Body of pancreas (tissue), 4 donors: Measurements from ENCODE around the gene EPS15. TPM values are rescaled to one million over a fixed set of nuclear protein-coding genes. Genes with fewer than 3 reads are reported as not detected.
A peak's percentile ranks its signal among the peaks of the same experiment; 100 is the strongest.

Experiments
- ATAC-seq: fragments of 150-250 bp; one replicate; pipeline ENCODE4 v1.9.1; 2016
- DNase-seq, 4 donors: peaks; one replicate each; pipeline ENCODE4 v3.0.0-alpha.2; 2019
- H3K27ac ChIP-seq, 4 donors: fragments of 200-600 bp; sonication (generic); 1 replicate in 3 of 4; 2 replicates in 1 of 4; pipeline versions ENCODE4 v1.5.1 to v1.6.1; 2016 to 2019; ENCODE audit warnings: mild to moderate bottlenecking in 1 of 4, mixed read lengths in 1 of 4, moderate library complexity in 1 of 4
- H3K27me3 ChIP-seq, 2 donors: fragments of 200-600 bp; sonication (generic); one replicate each; pipeline ENCODE4 v1.6.0; 2016; ENCODE audit warnings: mild to moderate bottlenecking in 1 of 2
- H3K36me3 ChIP-seq, 2 donors: fragments of 200-600 bp; sonication (generic); replicated peaks in 1 of 2; 2 replicates each; pipeline ENCODE4 v1.5.1; 2016; ENCODE audit warnings: low read depth in 2 of 2; ENCODE audit not compliant: insufficient read depth in 1 of 2
- H3K4me1 ChIP-seq: fragments of 200-600 bp; sonication (generic); one replicate; pipeline ENCODE4 v1.6.0; 2016
- H3K4me3 ChIP-seq, 2 donors: fragments of 200-600 bp; sonication (generic); 1 replicate in 1 of 2; 2 replicates in 1 of 2; pipeline ENCODE4 v1.5.1; 2016 to 2019
- H3K9me3 ChIP-seq, 3 donors: fragments of 200-600 bp; sonication (generic); 1 replicate in 2 of 3; 2 replicates in 1 of 3; pipeline ENCODE4 v1.5.1; 2016
- POLR2A ChIP-seq, 3 donors: fragments of 450-650 bp; IDR thresholded peaks; one replicate each; pipeline ENCODE4 v1.6.1; 2016; ENCODE audit warnings: antibody characterized with exemption in 3 of 3, mild to moderate bottlenecking in 2 of 3
- WGBS, 2 donors: methylation state at CpG; one replicate each; pipeline ENCODE4 v1.1.5; 2017; 5-methylcytosine and 5-hydroxymethylcytosine counted together
- intact Hi-C: fragments of 100-400 bp; cut with DNase I; formaldehyde crosslinking; loops from one replicate; pipeline ENCODE4 v1.15.1; 2023
- total RNA-seq, 2 donors: library from RNA; depleted of rRNA; stranded (reverse); fragments of >200 nt; gene quantifications; one replicate each; pipeline ENCODE4 v1.1.0, GENCODE V29; 2016
- TF ChIP-seq, protein P1 (sequence below), 7 experiments: fragments of 450-650 bp in 4 of 7; fragments of 200-600 bp in 3 of 7; sonication (generic) in 3 of 7; IDR thresholded peaks; one replicate each; pipeline ENCODE4 v1.5.1; 2016 to 2019; ENCODE audit warnings: antibody characterized with exemption in 7 of 7

EPS15 gene
- total RNA-seq, 2 donors from 2014 or later, result 37.4 to 46.8 TPM

DNA sequence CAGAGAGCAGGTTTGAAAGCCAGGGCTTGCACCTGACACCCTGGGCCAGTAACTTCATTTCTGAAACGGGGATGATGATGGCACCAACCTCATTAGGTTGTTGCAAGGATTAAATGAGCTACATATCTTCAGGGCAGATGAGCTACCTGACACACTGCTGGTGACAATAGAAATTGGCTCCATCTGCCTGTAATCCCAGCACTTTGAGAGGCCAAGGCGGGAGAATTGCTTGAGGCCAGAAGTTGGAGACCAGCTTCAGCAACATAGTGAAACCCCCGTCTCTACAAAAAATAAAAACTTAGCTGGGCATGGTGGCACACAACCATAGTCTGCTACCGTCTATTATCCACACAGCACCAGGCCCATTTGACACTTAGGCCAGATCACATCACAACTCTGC is 182.4 kb downstream of the EPS15 start:
- Histone ChIP-seq H3K4me3 (no peak overlapping the region), H3K36me3 (no peaks in the 10 kb centered on the region), H3K27me3 (no peaks in the 10 kb centered on the region), H3K4me1 (no peaks in the 10 kb centered on the region), H3K27ac (no peak overlapping the region), H3K9me3 (no peaks in the 10 kb centered on the region)
- intact Hi-C loops, result no loop called here
- WGBS, 2 donors, result 89 to 90% methylated on average over 4 of the region's 4 CpGs
- no peak for TF ChIP-seq POLR2A (IDR thresholded peaks at IDR 0.05)
- TF ChIP-seq, protein P1, sequence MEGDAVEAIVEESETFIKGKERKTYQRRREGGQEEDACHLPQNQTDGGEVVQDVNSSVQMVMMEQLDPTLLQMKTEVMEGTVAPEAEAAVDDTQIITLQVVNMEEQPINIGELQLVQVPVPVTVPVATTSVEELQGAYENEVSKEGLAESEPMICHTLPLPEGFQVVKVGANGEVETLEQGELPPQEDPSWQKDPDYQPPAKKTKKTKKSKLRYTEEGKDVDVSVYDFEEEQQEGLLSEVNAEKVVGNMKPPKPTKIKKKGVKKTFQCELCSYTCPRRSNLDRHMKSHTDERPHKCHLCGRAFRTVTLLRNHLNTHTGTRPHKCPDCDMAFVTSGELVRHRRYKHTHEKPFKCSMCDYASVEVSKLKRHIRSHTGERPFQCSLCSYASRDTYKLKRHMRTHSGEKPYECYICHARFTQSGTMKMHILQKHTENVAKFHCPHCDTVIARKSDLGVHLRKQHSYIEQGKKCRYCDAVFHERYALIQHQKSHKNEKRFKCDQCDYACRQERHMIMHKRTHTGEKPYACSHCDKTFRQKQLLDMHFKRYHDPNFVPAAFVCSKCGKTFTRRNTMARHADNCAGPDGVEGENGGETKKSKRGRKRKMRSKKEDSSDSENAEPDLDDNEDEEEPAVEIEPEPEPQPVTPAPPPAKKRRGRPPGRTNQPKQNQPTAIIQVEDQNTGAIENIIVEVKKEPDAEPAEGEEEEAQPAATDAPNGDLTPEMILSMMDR (IDR thresholded peaks at IDR 0.05), result no peak
- DNase-seq, result no peak
- no peak for ATAC-seq

DNA sequence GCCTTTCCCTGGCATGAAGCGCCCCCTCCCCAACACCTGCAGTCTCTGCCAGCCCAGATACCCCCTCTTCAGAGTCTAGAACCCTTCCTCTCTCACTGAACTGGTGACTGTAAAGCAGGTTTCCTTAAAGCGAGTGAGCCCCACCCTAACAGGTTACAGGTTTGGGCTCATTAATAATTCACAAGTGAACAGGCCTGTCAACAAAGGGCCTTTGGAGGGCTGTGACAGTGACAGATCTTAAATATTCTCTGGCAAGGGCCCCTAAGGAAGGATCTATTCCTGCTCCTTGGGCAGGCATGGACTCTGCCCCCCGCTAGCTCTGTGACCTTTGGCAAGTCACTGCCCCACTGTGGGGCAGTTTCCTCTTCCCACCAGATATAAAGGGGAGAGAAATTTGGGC is 183.1 kb downstream of the EPS15 start:
- WGBS, 2 donors, result 66 to 67% methylated on average over 2 to 3 of the region's 3 CpGs
- no peak for DNase-seq
- Histone ChIP-seq H3K4me1 (peaks cover 6% of the 10 kb centered on the region), H3K27ac (peak overlapping the region in 1 of 4 donors; percentile 3), H3K36me3 (no peaks in the 10 kb centered on the region), H3K27me3 (no peaks in the 10 kb centered on the region), H3K9me3 (no peaks in the 10 kb centered on the region), H3K4me3 (no peak overlapping the region)
- ATAC-seq, result no peak
- TF ChIP-seq, protein P1 (IDR thresholded peaks at IDR 0.05), result no peak
- no peak for TF ChIP-seq POLR2A (IDR thresholded peaks at IDR 0.05)
- intact Hi-C loops, result no loop called here

DNA sequence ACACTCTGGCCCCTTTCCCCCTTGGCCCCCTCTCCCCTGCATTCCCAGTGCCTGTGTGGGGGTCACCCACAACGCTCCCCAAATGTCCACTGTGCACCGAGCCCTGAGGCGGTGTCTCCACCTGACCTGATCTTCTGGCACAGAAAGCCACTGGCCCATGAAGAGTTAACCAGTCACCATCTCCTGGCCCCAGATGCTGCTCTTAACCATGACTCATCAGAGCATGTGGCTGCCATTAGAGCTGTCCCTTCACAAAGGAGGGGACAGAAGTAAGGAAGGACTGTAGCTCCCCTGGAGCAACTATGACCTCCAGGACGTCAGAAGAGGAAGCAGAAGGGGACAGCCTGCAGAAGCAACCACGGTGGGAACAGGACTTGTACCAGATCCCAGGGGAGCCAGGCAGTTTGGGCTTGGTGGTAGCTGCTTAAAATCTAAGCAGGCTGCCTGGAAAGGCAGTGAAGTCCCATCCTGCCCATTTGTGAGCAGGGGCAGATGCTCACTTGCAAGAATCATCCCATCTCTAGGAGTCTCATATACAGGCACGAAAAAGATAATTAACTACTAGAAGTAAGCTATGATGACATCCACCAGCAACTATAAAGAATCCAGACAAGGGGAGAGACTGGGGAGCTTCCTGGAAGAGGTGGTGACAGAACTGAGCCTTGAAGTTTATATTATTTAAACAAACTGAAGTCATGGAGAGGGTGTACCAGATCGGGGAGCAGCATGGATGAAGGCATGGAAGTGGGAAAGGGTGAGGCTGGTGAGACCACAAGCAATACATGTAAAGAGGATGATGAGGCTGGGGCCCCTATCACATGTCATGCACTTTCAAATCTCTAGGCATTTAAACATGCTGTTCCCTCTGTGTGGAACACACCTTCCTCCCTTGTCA is 187.6 kb downstream of the EPS15 start:
- DNase-seq, result peak; percentile 47 to 78 (median 64)
- TF ChIP-seq POLR2A (IDR thresholded peaks at IDR 0.05), result peak in 2 of 3 donors; percentile 9 to 25
- TF ChIP-seq, protein P1 (IDR thresholded peaks at IDR 0.05), result no peak
- Histone ChIP-seq H3K9me3 (no peaks in the 10 kb centered on the region), H3K4me1 (peaks cover 26% of the 10 kb centered on the region), H3K27ac (peak overlapping the region; percentile 32 to 93 (median 62)), H3K36me3 (no peaks in the 10 kb centered on the region), H3K27me3 (no peaks in the 10 kb centered on the region), H3K4me3 (no peak overlapping the region)
- ATAC-seq, result peak; percentile 46
- intact Hi-C loops, result no loop called here
- 60% methylated on average over 7 of the region's 7 CpGs for WGBS, 2 donors

DNA sequence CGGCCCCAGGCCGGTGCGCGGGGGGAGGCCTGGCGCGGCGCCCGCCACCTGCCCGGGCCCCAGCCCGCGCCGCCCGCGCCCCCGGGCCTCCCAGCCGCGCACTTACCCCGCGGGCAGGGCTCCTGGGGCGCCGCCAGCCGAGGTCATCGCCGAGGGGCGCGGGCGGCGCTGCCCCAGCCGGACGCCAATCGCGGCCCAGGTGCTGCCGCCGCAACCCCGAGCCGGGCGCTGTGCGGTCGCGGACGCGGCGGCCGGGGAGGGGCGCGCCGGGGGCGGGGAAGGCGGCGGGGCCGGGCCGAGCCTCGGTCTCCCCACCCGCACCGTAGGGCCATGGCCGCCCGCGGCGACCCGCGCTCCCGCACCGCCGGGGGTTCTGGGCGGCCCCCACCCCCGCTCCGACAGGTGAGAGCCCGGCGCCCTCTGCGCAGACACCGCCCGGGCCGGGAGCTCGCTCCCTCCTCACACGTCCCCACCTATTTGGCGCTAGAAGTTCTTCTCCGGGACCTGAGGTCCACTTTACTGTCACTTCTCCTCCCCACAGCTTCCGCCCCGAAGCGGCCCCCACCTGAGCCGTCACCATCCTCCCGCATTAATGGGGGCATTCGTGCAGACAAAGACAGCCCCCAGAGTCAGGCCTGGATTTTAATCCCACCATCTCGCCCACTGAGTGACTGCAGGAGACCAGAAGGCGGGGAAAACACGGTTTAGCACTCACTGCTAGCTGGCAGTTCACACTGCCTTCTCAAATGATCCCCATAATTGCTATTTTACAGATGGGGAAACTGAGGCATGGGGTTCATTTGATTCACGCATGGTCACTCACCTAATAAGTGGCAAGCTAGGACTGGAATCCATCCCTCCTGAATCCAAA is 188.5 kb downstream of the EPS15 start, which contains the start of gene TTC39A:
TTC39A (minus strand) TSS at position 232 of the 871 bp plus-strand sequence; CDS start at position 147, 85 bp downstream.
- intact Hi-C loops, result no loop called here
- H3K4me1 ChIP-seq, result peaks cover 26% of the 10 kb centered on the region
- 6 to 23% methylated on average over 10 to 59 of the region's 87 CpGs for WGBS, 2 donors
- DNase-seq (peak in 3 of 4 donors; percentile 32 to 59 (median 46)), ATAC-seq (peak; percentile 45)
- no peaks in the 10 kb centered on the region for H3K9me3 ChIP-seq
- no peaks in the 10 kb centered on the region for H3K27me3 ChIP-seq
- no peaks in the 10 kb centered on the region for H3K36me3 ChIP-seq
- TF ChIP-seq, protein P1 (IDR thresholded peaks at IDR 0.05), result no peak
- no peak for TF ChIP-seq POLR2A (IDR thresholded peaks at IDR 0.05)
- H3K4me3 ChIP-seq, result no peak within 1 kb of the TSS
- peak within 1 kb of the TSS; percentile 83 to 93 (median 87) for H3K27ac ChIP-seq
